ENCODE measurements around the gene ADGRD1.

- TF ChIP-seq CTCF (IDR thresholded peaks at IDR 0.05; ENCODE audit: low read depth, low read length) (no peak), POLR2A (IDR thresholded peaks at IDR 0.05; ENCODE audit: extremely low read depth, insufficient read length) (no peak)
These were observed 31.2 kb upstream of the ADGRD1 start for GRCh38 chr12:130922511-130922953.

Data from NB4 (cell line).